Measurements from ENCODE around the gene POGK. TPM values are rescaled to one million over a fixed set of nuclear protein-coding genes. Genes with fewer than 3 reads are reported as not detected.

POGK gene
- total and polyA plus RNA-seq, 5 donors from 2014 or later: 11.9 to 19.1 (median 14.1) TPM

GRCh38 chr1:166858726-166859419 is 19.6 kb downstream of the POGK start:
- no peaks in the 10 kb centered on the region for H3K9me3 Mint-ChIP-seq
- Histone ChIP-seq H3K9me3 (ENCODE audit: control insufficient read depth in 2 of 2, low read length in 2 of 2) (no peaks in the 10 kb centered on the region), H3K27ac (ENCODE audit: insufficient read depth, low read length, poor library complexity, severe bottlenecking) (no peak overlapping the region), H3K4me1 (ENCODE audit: control insufficient read depth, insufficient read depth, low read length, poor library complexity, severe bottlenecking) (no peaks in the 10 kb centered on the region), H3K36me3 (ENCODE audit: control insufficient read depth, insufficient read depth, low read length) (peaks cover 93% of the 10 kb centered on the region), H3K27me3 (ENCODE audit: control insufficient read depth, insufficient read depth, low read length) (no peaks in the 10 kb centered on the region), H3K4me3 (ENCODE audit: low read depth, low read length) (no peak overlapping the region)
- peaks cover 6 to 14% (median 11%) of the 10 kb centered on the region in 4 donors for H3K4me1 Mint-ChIP-seq
- peaks cover 62% of the 10 kb centered on the region for H3K36me3 Mint-ChIP-seq
- peak overlapping the region; percentile 49 to 74 (median 65) for H3K27ac Mint-ChIP-seq
- no peak overlapping the region for H3K4me3 Mint-ChIP-seq
- H3K27me3 Mint-ChIP-seq: no peaks in the 10 kb centered on the region
- ATAC-seq (ENCODE audit: low read depth in 2 of 2) (no peak), DNase-seq (no peak)

DNA sequence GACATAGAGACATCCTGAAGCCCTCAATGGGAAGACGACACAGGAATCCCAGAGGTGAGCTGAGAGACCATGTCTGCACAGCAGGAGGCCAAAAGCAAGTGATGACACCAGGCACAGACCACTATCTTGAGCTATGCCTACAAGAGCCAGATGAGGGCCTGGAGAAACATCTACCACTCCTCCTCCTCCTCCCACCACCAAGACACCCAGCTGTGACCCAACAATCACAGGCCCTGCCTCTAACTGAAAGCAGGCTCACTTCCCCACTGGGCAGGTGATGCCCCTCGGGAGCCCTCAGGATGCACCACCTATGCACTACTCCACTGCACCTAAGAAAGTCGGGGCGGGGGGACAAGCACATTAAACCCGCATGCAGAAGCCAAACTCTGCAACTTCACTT is 20.3 kb downstream of the POGK start:
- Mint-ChIP-seq H3K4me3 (no peak overlapping the region), H3K9me3 (no peaks in the 10 kb centered on the region), H3K36me3 (peaks cover 60% of the 10 kb centered on the region), H3K27ac (no peak overlapping the region), H3K27me3 (no peaks in the 10 kb centered on the region), H3K4me1 (peaks cover 3 to 14% (median 8%) of the 10 kb centered on the region in 4 donors)
- peaks cover 93% of the 10 kb centered on the region for H3K36me3 ChIP-seq (ENCODE audit: control insufficient read depth, insufficient read depth, low read length)
- no peaks in the 10 kb centered on the region for H3K27me3 ChIP-seq (ENCODE audit: control insufficient read depth, insufficient read depth, low read length)
- no peak overlapping the region for H3K4me3 ChIP-seq (ENCODE audit: low read depth, low read length)
- no peak for ATAC-seq (ENCODE audit: low read depth in 2 of 2)
- no peak for DNase-seq
- no peaks in the 10 kb centered on the region for H3K9me3 ChIP-seq (ENCODE audit: control insufficient read depth in 2 of 2, low read length in 2 of 2)
- no peak overlapping the region for H3K27ac ChIP-seq (ENCODE audit: insufficient read depth, low read length, poor library complexity, severe bottlenecking)
- no peaks in the 10 kb centered on the region for H3K4me1 ChIP-seq (ENCODE audit: control insufficient read depth, insufficient read depth, low read length, poor library complexity, severe bottlenecking)

- no peak overlapping the region for H3K4me3 ChIP-seq (ENCODE audit: low read depth, low read length)
- no peaks in the 10 kb centered on the region for H3K4me1 ChIP-seq (ENCODE audit: control insufficient read depth, insufficient read depth, low read length, poor library complexity, severe bottlenecking)
- no peak for ATAC-seq (ENCODE audit: low read depth in 2 of 2)
- H3K36me3 ChIP-seq (ENCODE audit: control insufficient read depth, insufficient read depth, low read length): peaks cover 64% of the 10 kb centered on the region
- DNase-seq: no peak
- no peaks in the 10 kb centered on the region for H3K9me3 ChIP-seq (ENCODE audit: control insufficient read depth in 2 of 2, low read length in 2 of 2)
- H3K27ac ChIP-seq (ENCODE audit: insufficient read depth, low read length, poor library complexity, severe bottlenecking): no peak overlapping the region
- Mint-ChIP-seq H3K27me3 (no peaks in the 10 kb centered on the region), H3K9me3 (no peaks in the 10 kb centered on the region), H3K4me1 (peaks cover 0 to 24% (median 22%) of the 10 kb centered on the region in 4 donors), H3K27ac (no peak overlapping the region), H3K4me3 (no peak overlapping the region), H3K36me3 (peaks cover 43% of the 10 kb centered on the region)
- H3K27me3 ChIP-seq (ENCODE audit: control insufficient read depth, insufficient read depth, low read length): no peaks in the 10 kb centered on the region
Observed at GRCh38 chr1:166865926-166866325, 26.7 kb downstream of the POGK start.

DNA sequence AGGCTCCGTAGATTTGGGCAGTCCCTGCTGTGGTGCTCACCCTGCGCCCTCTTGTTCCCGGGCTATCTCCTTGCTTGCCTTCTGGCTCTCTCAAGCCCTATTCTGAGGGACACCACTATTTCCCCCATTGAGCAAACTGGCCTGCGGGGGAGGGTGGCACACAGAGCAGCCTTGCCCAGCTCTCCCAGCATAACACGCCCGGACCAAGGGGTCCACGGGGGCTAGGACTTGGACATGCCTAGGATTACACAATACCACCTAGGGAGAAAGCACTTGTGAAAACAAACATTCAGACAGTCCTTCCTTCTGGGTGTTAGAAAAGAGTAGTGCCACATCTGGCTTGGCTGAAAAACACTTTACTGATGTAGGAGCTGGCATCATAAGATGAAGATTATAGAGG is 29.4 kb downstream of the POGK start:
- Histone ChIP-seq H3K36me3 (ENCODE audit: control insufficient read depth, insufficient read depth, low read length) (peaks cover 37% of the 10 kb centered on the region), H3K4me3 (ENCODE audit: low read depth, low read length) (no peak overlapping the region), H3K27me3 (ENCODE audit: control insufficient read depth, insufficient read depth, low read length) (no peaks in the 10 kb centered on the region), H3K4me1 (ENCODE audit: control insufficient read depth, insufficient read depth, low read length, poor library complexity, severe bottlenecking) (peaks cover 4% of the 10 kb centered on the region), H3K9me3 (ENCODE audit: control insufficient read depth in 2 of 2, low read length in 2 of 2) (no peaks in the 10 kb centered on the region), H3K27ac (ENCODE audit: insufficient read depth, low read length, poor library complexity, severe bottlenecking) (no peak overlapping the region)
- Mint-ChIP-seq H3K9me3 (no peaks in the 10 kb centered on the region), H3K27me3 (no peaks in the 10 kb centered on the region), H3K36me3 (peaks cover 21% of the 10 kb centered on the region), H3K4me3 (no peak overlapping the region), H3K27ac (peak overlapping the region in 2 of 3 donors; percentile 43 to 51), H3K4me1 (peaks cover 0 to 51% (median 40%) of the 10 kb centered on the region in 4 donors)
- ATAC-seq (ENCODE audit: low read depth in 2 of 2): no peak
- DNase-seq: no peak

DNA sequence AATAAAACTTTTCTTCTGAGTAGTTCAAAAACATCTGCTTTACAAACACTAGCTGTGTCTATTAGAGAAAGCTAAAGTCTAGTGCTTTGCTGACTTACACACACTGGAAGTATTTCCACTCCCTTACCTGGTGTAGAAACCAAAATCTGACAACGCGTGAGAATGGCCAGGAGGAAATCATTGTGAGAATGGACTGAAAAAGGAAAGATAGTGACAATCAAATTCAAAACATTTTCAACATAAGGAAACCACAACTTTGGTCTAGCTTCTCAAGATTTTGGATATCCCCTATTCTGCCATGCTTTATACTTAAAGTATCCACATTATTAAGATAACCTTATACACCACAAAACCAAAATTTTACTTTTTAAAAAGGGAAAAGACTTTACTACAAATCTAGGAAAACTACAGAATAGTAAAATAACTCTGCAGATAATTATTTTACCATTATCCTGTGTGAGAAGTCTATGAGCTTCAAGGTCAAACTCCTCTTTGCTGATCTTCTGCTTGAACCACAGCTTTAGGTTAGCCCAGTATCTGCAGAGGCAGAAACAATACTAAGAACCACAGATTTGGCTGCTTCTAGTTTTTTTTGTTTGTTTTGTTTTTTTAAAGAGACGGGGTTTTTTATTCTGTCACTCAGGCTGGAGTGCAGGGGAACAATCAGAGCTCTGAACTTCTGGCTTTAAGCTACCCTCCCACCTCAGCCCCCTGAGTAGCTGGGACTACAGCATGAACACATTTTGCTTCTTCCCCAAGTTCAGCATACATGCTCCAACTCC is 30.2 kb downstream of the POGK start:
- H3K4me3 Mint-ChIP-seq: peak overlapping the region in 2 of 4 donors; percentile 14 to 49
- peaks cover 17% of the 10 kb centered on the region for H3K36me3 Mint-ChIP-seq
- Histone ChIP-seq H3K27me3 (ENCODE audit: control insufficient read depth, insufficient read depth, low read length) (no peaks in the 10 kb centered on the region), H3K4me1 (ENCODE audit: control insufficient read depth, insufficient read depth, low read length, poor library complexity, severe bottlenecking) (peaks cover 5% of the 10 kb centered on the region), H3K4me3 (ENCODE audit: low read depth, low read length) (no peak overlapping the region), H3K9me3 (ENCODE audit: control insufficient read depth in 2 of 2, low read length in 2 of 2) (no peaks in the 10 kb centered on the region), H3K27ac (ENCODE audit: insufficient read depth, low read length, poor library complexity, severe bottlenecking) (no peak overlapping the region), H3K36me3 (ENCODE audit: control insufficient read depth, insufficient read depth, low read length) (peaks cover 29% of the 10 kb centered on the region)
- H3K9me3 Mint-ChIP-seq: no peaks in the 10 kb centered on the region
- ATAC-seq (ENCODE audit: low read depth in 2 of 2) (no peak), DNase-seq (no peak)
- peaks cover 0 to 56% (median 44%) of the 10 kb centered on the region in 4 donors for H3K4me1 Mint-ChIP-seq
- H3K27me3 Mint-ChIP-seq: no peaks in the 10 kb centered on the region
- peak overlapping the region; percentile 40 to 75 (median 67) for H3K27ac Mint-ChIP-seq

DNA sequence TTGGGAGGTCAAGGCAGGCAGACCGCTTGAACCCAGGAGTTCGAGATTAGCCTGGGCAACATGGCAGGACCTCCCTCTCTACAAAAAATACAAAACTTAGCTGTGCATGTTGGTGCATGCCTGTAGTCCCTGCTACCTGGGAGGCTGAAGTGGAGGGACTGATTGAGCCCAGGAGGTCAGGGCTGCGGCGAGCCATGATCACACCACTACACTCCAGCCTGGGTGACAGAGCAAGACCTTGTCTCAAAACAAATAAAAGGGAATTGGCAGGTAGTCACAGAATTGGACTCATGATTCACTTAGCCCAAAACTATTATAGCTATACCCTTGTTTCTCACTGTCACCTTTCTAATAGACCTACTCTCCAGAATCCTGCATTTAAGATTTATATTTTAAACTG is 31.3 kb downstream of the POGK start:
- Mint-ChIP-seq H3K27me3 (no peaks in the 10 kb centered on the region), H3K9me3 (no peaks in the 10 kb centered on the region), H3K36me3 (peaks cover 13% of the 10 kb centered on the region), H3K4me3 (peak overlapping the region in 1 of 4 donors; percentile 14), H3K4me1 (peaks cover 8 to 65% (median 53%) of the 10 kb centered on the region in 4 donors), H3K27ac (no peak overlapping the region)
- H3K27ac ChIP-seq (ENCODE audit: insufficient read depth, low read length, poor library complexity, severe bottlenecking): no peak overlapping the region
- peaks cover 24% of the 10 kb centered on the region for H3K36me3 ChIP-seq (ENCODE audit: control insufficient read depth, insufficient read depth, low read length)
- H3K4me1 ChIP-seq (ENCODE audit: control insufficient read depth, insufficient read depth, low read length, poor library complexity, severe bottlenecking): peaks cover 15% of the 10 kb centered on the region
- DNase-seq (no peak), ATAC-seq (ENCODE audit: low read depth in 2 of 2) (no peak)
- H3K9me3 ChIP-seq (ENCODE audit: control insufficient read depth in 2 of 2, low read length in 2 of 2): no peaks in the 10 kb centered on the region
- no peaks in the 10 kb centered on the region for H3K27me3 ChIP-seq (ENCODE audit: control insufficient read depth, insufficient read depth, low read length)
- no peak overlapping the region for H3K4me3 ChIP-seq (ENCODE audit: low read depth, low read length)

DNA sequence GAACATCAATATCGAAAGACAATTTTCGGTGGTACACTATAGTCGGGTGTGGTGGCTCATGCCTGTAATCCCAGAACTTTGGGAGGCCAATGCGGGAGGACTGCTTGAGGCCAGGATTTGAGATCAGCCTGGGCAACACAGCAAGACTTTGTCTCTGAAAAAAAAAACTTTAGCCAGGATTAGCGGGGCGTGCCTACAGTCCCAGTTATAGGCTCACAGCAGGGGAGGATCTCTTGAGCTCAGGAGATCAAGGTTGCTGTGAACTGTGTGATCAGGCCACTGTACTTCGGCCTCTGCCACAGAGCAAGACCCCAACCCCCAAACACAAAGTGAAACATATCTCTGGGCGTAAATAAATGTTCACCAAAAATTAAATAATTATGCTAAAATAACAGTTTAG is 35.2 kb downstream of the POGK start:
- H3K27me3 Mint-ChIP-seq: no peaks in the 10 kb centered on the region
- H3K4me1 Mint-ChIP-seq: peaks cover 22 to 71% (median 52%) of the 10 kb centered on the region in 4 donors
- Histone ChIP-seq H3K9me3 (ENCODE audit: control insufficient read depth in 2 of 2, low read length in 2 of 2) (no peaks in the 10 kb centered on the region), H3K27ac (ENCODE audit: insufficient read depth, low read length, poor library complexity, severe bottlenecking) (no peak overlapping the region), H3K27me3 (ENCODE audit: control insufficient read depth, insufficient read depth, low read length) (no peaks in the 10 kb centered on the region), H3K4me3 (ENCODE audit: low read depth, low read length) (peak overlapping the region; percentile 81), H3K36me3 (ENCODE audit: control insufficient read depth, insufficient read depth, low read length) (no peaks in the 10 kb centered on the region), H3K4me1 (ENCODE audit: control insufficient read depth, insufficient read depth, low read length, poor library complexity, severe bottlenecking) (peaks cover 17% of the 10 kb centered on the region)
- peaks cover 4% of the 10 kb centered on the region for H3K36me3 Mint-ChIP-seq
- DNase-seq (no peak), ATAC-seq (ENCODE audit: low read depth in 2 of 2) (no peak)
- H3K4me3 Mint-ChIP-seq: peak overlapping the region in 2 of 4 donors; percentile 52 to 93
- peak overlapping the region in 2 of 3 donors; percentile 20 to 96 for H3K27ac Mint-ChIP-seq
- no peaks in the 10 kb centered on the region for H3K9me3 Mint-ChIP-seq

Data from CD4-positive, CD25-positive, alpha-beta regulatory T cell (primary cell).